ENCODE measurements around the gene RASAL2. TPM values are rescaled to one million over a fixed set of nuclear protein-coding genes. Genes with fewer than 3 reads are reported as not detected.
A peak's percentile ranks its signal among the peaks of the same experiment; 100 is the strongest.

The RASAL2 gene
- total and polyA plus RNA-seq, 2 of the 13 experiments (the other 11 are each of a cell fraction or from before 2014, with no cell fraction given): 5.4 to 5.9 TPM

GRCh38 chr1:178528953-178529335, 435.0 kb downstream of the RASAL2 start:
- ChIA-PET CTCF (ENCODE audit: low intra/inter-chr PET ratio, low total read pairs) (no interaction called here), POLR2A (interaction anchor here (1.4 kb wide), 1 partner anchor 13 kb away, joined by 6 read pairs; no protein-coding TSS in a partner anchor)
- H3K4me3 ChIP-seq (replicated peaks in 1 of 3; ENCODE audit: insufficient read depth in 1 of 3, low read depth in 2 of 3, low read length in 3 of 3): no peak overlapping the region
- no peak overlapping the region for H3K27ac ChIP-seq (ENCODE audit: extremely low read length, insufficient read depth, low read length)
- TF ChIP-seq ZNF383 (CRISPR knock-in tag; IDR thresholded peaks at IDR 0.05; ENCODE audit: borderline replicate concordance): no peak
- no peak for TF ChIP-seq DNMT1 (CRISPR knock-in tag; IDR thresholded peaks at IDR 0.05)
- no peak for TF ChIP-seq KMT2B (CRISPR knock-in tag; IDR thresholded peaks at IDR 0.05)
- TF ChIP-seq TAF1 (CRISPR knock-in tag; IDR thresholded peaks at IDR 0.05): no peak
- no peak for TF ChIP-seq MEIS1 (CRISPR knock-in tag; IDR thresholded peaks at IDR 0.05; ENCODE audit: borderline replicate concordance)
- no peak for TF ChIP-seq RAD51 (IDR thresholded peaks at IDR 0.05; ENCODE audit: borderline replicate concordance)
- no peak for TF ChIP-seq MAF1 (CRISPR knock-in tag; IDR thresholded peaks at IDR 0.05; ENCODE audit: borderline replicate concordance)
- TF ChIP-seq SOX13 (IDR thresholded peaks at IDR 0.05): no peak
- TF ChIP-seq SOX13 (CRISPR knock-in tag; conservative IDR thresholded peaks at IDR 0.05 in 1 of 2, IDR thresholded peaks at IDR 0.05 in 1 of 2): no peak
- TF ChIP-seq E2F1 (CRISPR knock-in tag; IDR thresholded peaks at IDR 0.05): no peak
- TF ChIP-seq ZNF747 (CRISPR knock-in tag; IDR thresholded peaks at IDR 0.05; ENCODE audit: borderline replicate concordance): no peak
- TF ChIP-seq HNRNPH1 (optimal IDR thresholded peaks at IDR 0.05; ENCODE audit: low read depth, low read length): no peak
- TF ChIP-seq ZNF589 (CRISPR knock-in tag; conservative IDR thresholded peaks at IDR 0.05): no peak
- TF ChIP-seq ELF1 (CRISPR knock-in tag; IDR thresholded peaks at IDR 0.05): no peak
- ATAC-seq (no peak; the same call in 2 of the 3 replicates), FAIRE-seq (no peak), DNase-seq (ENCODE audit: low spot score) (no peak)
- no peaks in the 10 kb centered on the region for H4K20me1 ChIP-seq (ENCODE audit: insufficient read depth, low read length)
- WGBS (ENCODE audit: low lambda C conversion rate): 65% methylated on average over 4 of the region's 4 CpGs
- H3K27me3 ChIP-seq (ENCODE audit: control insufficient read depth in 1 of 2, insufficient read depth in 2 of 2, low read length in 2 of 2): peaks cover 0 to 10% of the 10 kb centered on the region in 2 experiments; a peak in 2 of 5 replicates
- no peaks in the 10 kb centered on the region for H3K9me3 ChIP-seq (ENCODE audit: low read length)
- in situ Hi-C loops (cut with HindIII; ENCODE audit: extremely low pct_ligation_motif_present, low pct_unique_long_range_greater_than_20kb) (no loop called here), intact Hi-C loops (cut with micrococcal nuclease; ENCODE audit: unreplicated experiment) (loop anchor here (2.0 kb wide), 1 partner anchor 218 kb away; no protein-coding TSS in a partner anchor)
- H3K4me2 ChIP-seq (ENCODE audit: low read depth, low read length): peak overlapping the region; percentile 58; the same call in 1 of the 2 replicates
- H3K79me2 ChIP-seq (ENCODE audit: insufficient read depth, low read length): no peaks in the 10 kb centered on the region
- H3K4me1 ChIP-seq (ENCODE audit: insufficient read depth, low read length): peaks cover 45% of the 10 kb centered on the region
- no peak overlapping the region for H2AFZ ChIP-seq (ENCODE audit: low read length)
- no peaks in the 10 kb centered on the region for H3K36me3 ChIP-seq (replicated peaks in 1 of 2; ENCODE audit: control insufficient read depth in 1 of 2, insufficient read depth in 2 of 2, low read length in 2 of 2)
- no peak overlapping the region for H3K9ac ChIP-seq (ENCODE audit: insufficient read depth, low read depth, low read length)
- no TSS peak for BruUV-seq (replicated peaks)

Measured in HepG2 (cell line).